Measurements from ENCODE around the gene TPBGL. TPM values are rescaled to one million over a fixed set of nuclear protein-coding genes. Genes with fewer than 3 reads are reported as not detected.

The TPBGL gene, protein sequence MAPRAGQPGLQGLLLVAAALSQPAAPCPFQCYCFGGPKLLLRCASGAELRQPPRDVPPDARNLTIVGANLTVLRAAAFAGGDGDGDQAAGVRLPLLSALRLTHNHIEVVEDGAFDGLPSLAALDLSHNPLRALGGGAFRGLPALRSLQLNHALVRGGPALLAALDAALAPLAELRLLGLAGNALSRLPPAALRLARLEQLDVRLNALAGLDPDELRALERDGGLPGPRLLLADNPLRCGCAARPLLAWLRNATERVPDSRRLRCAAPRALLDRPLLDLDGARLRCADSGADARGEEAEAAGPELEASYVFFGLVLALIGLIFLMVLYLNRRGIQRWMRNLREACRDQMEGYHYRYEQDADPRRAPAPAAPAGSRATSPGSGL
- total RNA-seq (2014; rRNA removed; shearing (Covaris generic)), result not detected in 2 replicates

DNA sequence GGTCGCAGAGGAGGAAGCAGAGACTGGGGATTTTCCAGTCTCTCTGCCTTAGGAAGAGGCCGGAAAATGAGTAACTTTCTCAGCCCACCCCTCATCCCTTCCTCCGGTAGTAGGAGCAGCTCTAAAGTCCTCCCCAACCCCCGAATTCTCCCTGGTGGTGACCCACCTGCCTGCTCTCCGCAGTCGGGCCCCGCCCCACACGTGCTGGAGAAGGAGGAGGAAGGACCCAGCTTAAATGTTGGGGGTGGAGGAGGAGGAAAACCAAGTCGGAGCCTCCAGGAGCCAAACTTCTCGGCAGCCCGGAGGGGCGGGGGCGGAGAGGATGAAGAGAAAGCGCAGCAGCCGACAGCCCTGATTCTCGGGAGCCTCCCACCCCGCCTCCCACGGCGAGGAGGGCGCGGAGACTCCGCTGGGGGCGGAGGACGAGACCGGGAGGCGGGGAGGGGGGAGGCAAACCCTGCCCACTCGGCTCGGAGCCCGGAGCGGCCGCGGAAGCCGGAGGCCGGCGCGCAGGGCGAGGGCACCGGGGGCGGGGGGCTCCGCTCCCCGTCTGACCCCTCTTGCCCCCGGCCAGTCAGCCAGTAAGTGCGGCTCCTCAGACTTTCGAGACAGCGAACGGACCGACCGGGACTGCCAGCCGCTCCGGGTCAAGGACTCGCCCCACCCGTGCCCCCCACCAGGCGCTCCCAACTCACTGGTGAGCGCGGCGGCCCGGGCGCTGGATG is at the start of gene TPBGL:
Gene TPBGL, plus strand, starts transcription at position 464 of the 725 bp plus-strand sequence. CDS start 276 bp downstream, outside the sequence.
- no peak for DNase-seq (ENCODE audit: low spot score)

- DNase-seq (ENCODE audit: low spot score), result no peak
Observed at GRCh38 chr11:75191330-75191717, 49.2 kb upstream of the TPBGL start.

- DNase-seq (ENCODE audit: low spot score), result no peak
Observed at GRCh38 chr11:75193271-75193670, 47.3 kb upstream of the TPBGL start.

DNA sequence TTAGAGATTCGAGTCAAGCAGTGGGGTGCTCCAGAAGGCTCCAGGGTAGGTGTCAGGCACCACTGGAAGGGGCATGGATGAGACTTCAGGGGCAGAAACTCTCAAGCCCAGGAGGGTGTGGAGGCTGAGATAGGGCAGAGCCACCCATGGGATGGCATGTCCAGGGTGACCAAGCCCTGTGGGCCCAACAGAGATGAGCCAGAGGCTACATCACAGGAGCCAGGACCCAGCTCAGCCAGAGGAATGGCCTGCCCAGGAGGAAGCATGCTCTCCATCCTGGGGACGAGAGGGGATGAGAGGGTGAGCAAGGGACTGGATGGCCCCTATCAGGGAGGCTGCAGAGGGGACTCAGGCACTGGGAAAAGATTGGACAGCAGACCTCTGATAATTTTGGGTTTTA is 46.9 kb upstream of the TPBGL start:
- no peak for DNase-seq (ENCODE audit: low spot score)

GRCh38 chr11:75194147-75194546 is 46.4 kb upstream of the TPBGL start:
- DNase-seq (ENCODE audit: low spot score), result no peak

DNA sequence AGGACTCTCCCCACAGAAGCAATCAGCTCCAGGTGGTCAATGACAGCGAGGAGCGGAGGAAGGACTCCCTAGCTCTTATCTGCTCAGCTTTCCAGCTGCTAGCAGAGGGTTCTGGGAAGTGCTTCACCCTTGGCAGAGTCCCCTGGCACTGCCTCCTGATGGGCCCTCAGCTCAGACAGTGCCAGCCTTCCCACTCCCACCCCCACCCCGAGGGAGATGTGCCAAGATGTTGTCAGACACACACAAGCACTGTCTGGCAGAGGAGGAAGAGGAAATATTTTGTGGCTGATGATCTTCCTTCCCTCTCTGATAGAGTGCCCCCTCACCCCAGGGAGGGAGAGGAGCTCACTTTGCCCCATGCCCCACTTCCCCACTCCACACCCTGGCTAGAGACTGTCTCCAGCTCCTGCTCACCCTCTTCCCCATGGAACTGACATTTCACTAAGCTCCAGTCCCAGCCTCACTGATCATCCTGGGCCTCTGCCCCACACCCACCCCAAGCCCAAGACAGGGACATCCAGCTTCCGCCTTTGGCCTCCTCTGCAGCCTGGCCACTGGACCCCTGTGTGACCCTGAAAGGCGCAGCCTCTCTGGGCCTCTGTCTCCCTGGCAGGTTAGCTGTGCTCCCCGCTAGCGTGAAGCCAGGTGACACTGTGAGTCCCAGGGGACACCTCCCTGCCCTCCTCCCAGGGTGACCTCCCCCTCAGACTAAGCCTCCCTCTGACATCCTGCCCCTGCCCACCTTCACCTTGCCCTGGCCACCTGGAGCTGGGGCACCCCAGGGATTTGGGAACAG is 45.2 kb upstream of the TPBGL start:
- DNase-seq (ENCODE audit: low spot score), result no peak

GRCh38 chr11:75196426-75196825 is 44.1 kb upstream of the TPBGL start:
- no peak for DNase-seq (ENCODE audit: low spot score)

DNA sequence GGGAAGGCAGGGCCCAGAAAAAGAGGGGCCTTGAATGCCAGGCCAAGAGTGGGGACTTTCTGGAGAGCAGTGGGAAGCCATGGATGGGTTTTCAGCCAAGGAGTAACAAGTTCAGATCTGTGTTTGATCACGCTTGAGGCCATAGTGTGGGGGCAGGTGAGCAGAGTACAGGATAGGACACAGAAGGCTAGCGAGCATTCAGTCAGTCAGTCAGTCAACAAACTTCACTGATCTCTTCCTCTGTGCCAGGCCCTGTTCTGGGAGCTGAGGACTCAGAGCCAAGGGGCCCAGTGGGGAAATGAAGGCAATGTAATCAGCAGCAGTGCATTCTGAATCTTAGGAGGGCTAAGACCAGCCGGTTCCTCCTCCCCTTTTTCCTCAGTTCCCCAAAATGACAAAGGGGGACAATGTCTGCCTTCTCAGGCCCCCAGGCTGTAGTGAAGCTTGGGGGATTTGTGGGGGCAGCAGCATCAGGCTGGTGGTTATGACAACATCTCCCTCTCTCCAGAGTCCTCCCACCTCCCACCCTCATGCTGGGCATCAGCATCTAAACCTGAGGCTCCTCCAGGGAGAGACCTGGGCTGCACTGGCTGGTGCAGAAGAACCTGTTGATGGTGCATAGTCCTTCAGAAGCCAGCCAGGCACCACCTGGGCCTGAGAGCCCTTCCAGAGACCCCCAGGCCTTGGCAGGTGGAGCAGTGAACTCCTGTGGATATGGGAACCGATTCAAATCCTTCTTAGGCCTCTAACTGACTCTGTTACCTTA is 42.9 kb upstream of the TPBGL start:
- no peak for DNase-seq (ENCODE audit: low spot score)

DNA sequence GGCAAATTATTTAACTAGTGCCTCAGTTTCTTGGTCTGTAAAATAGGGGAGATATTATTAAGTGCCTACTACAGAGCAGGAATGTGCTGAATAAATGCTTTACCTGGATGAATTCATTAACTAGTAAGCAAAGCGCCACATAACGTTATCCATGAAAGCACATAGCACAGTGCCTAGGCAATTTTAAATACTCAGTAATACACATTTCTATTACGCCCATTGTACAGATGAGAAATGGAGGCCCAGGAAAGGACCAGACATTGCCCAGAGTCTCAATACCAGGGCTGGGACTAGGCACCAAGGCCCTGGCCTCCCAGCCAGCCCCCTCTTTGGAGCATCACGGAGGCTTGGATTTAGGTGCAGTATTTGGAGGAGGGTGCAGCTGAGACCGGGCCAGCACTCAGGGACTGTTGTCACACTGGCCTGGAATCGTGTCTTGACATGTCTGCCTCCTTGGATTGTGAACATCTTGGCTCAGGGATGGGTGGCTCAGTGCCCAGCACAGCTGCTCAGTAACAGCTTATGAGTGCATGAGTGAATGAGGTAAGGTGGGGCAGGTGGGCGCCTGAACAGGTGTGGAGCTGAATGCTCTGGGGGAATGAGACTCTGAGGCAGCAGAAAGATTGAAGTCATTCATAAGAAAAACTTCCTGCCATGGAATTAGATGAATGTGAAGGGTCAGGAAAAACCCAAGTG is 42.1 kb upstream of the TPBGL start:
- no peak for DNase-seq (ENCODE audit: low spot score)

GRCh38 chr11:75199412-75199955 is 41.1 kb upstream of the TPBGL start:
- no peak for DNase-seq (ENCODE audit: low spot score)

GRCh38 chr11:75200051-75200450 is 40.5 kb upstream of the TPBGL start:
- no peak for DNase-seq (ENCODE audit: low spot score)

DNA sequence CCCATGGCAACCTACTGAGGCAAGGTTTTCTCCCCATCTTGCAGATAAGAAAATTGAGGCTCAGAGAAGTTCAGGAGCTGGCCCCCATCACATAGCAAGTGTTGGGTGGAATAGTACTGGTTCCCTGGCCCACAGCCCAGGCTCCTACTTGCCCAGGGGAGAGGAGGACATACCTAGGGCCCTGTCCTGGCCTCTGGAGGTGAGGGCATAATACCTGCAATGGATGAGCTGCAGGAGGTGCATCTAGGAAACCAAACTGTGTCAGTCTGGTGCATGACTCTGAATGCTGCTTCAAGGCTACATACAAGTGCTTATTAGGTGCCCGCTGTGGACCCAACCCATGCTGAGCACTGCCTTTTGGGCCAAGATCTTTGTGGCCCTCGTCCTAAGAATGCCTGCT is 40.0 kb upstream of the TPBGL start:
- no peak for DNase-seq (ENCODE audit: low spot score)

DNA sequence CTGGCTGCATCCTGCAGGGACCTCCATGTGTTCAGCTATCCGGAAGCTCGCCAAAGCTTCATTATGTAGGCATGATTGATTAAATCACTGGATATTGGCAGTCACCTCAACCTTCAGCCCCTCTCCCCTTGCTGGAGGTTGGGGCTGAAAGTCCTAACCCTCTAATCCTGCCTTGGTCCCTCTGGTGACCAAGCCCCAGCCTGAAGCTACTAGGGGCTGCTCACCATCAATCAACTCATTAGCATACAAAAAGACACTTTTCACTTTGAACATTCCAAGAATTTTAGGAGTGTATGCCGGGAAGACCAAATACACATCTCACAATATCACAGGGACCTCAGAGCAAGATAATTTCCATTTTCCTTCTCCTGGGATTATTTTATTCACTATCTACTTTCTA is 38.8 kb upstream of the TPBGL start:
- no peak for DNase-seq (ENCODE audit: low spot score)

DNA sequence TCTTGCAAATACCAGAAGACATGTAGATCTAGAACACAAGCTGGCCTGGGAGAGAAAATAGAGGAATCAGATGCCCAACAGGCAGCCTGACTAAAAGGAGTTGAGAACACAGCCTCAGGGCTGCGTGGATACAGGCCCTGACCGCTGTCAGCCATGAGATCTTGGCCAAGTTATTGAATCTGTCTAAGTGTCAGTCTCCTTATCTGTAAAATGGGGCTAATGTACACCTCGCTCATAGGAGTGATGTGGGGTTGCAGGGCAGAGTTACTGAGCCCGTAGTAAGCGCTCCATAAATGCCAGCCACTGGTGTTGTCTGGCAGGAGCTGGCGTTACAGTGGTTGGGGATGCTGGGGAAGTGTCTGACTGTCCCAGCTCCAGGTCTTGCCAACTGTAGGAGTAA is 38.4 kb upstream of the TPBGL start:
- DNase-seq (ENCODE audit: low spot score), result no peak

GRCh38 chr11:75203138-75203537 is 37.4 kb upstream of the TPBGL start:
- no peak for DNase-seq (ENCODE audit: low spot score)

GRCh38 chr11:75203641-75204011 is 36.9 kb upstream of the TPBGL start:
- DNase-seq (ENCODE audit: low spot score), result no peak

DNA sequence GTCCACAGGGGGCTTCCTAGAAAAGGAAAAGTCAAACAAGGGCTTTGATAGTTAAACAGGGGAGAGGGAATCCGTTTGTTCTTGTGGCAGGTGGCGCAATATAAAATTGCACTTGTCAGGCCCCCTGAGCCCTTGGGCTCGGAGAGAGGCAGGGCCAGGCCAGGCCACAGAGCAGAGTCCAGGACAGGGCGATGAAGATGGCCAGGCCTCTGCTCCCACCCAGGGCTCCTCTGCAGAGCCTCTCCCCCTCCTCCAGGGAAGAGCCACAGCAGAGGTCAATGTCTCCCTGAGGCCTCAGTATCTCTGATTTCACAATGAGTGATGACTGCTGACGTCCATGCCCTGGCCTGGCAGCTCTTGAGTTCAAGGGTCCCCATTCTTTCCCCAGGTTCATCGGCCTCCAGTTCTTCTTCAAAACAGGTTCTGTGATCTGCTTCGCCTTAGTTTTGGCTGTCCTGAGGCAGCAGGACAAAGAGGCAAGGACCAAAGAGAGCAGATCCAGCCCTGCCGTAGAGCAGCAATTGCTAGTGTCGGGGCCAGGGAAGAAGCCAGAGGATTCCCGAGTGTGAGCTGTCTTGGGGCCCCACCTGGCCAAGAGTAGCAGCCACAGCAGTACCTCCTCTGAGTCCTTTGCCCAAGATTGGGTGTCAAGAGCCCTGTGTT is 36.4 kb upstream of the TPBGL start:
- no peak for DNase-seq (ENCODE audit: low spot score)

DNA sequence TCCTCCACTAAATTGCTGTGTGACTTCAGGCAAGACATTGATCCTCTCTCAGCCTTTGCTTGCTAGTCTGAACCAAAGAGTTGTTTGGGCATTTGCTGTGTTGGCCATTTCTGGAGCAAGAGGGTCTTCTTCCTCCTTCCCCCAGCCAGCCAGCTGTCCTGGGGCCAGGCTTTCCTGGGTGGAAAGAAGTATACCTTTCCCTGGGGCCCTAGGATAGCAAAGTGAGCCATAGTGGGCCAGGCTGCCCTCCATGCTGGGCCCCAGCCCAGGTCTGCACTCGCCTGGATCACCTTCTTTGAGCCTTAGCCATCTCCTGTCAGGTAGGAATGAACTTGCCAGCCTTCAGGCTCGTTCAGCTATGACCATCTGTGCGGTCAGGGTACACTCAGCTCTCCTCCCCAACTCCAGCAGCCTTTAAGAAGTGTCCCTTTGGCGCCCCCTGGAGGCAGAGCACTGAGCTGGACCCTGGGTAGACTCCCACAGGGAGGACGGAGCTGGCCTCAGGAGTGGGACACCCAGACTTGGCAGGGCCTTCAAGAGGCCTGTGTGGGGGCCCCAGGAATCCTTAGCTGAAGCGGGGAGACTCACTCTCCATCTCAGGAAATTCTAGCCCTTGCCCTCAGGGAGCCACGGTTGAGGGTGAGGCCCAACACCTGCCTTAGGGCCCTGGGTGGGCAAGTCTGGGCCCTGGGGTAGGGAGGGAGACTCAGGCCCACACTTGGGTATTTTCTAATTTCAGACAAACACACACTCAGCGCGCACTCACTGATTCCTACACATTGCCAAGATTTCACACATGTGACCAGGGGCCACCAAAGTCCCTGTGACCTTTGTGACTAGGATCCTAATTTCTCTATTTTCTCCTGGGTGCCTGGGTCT is 35.6 kb upstream of the TPBGL start:
- peak; percentile 93 for DNase-seq (ENCODE audit: low spot score)

GRCh38 chr11:75205564-75206020 is 35.0 kb upstream of the TPBGL start:
- DNase-seq (ENCODE audit: low spot score), result no peak

Data from HT-29 (cell line).